Measurements from ENCODE around the gene SLAMF7.

SLAMF7 gene

GRCh38 chr1:160747717-160748116 is 8.7 kb downstream of the SLAMF7 start:
- no peak for DNase-seq

- no peak for DNase-seq
Measured at GRCh38 chr1:160748181-160748877, 9.3 kb downstream of the SLAMF7 start.

GRCh38 chr1:160748878-160749269 is 9.8 kb downstream of the SLAMF7 start:
- DNase-seq, result no peak

GRCh38 chr1:160750608-160751007 is 11.6 kb downstream of the SLAMF7 start:
- DNase-seq, result no peak

GRCh38 chr1:160752406-160752805 is 13.4 kb downstream of the SLAMF7 start:
- no peak for DNase-seq

- DNase-seq, result no peak
Measured at GRCh38 chr1:160752924-160753323, 13.9 kb downstream of the SLAMF7 start.

GRCh38 chr1:160753594-160753993 is 14.5 kb downstream of the SLAMF7 start:
- no peak for DNase-seq

- no peak for DNase-seq
Measured at GRCh38 chr1:160755461-160755860, 16.4 kb downstream of the SLAMF7 start.

- no peak for DNase-seq
Measured at GRCh38 chr1:160755911-160756848, 17.1 kb downstream of the SLAMF7 start.

GRCh38 chr1:160756849-160757201 is 17.8 kb downstream of the SLAMF7 start:
- DNase-seq, result no peak

- DNase-seq, result no peak
Measured at GRCh38 chr1:160758521-160758920, 19.5 kb downstream of the SLAMF7 start.

- DNase-seq, result no peak
Measured at GRCh38 chr1:160759740-160760139, 20.7 kb downstream of the SLAMF7 start.

- no peak for DNase-seq
Measured at GRCh38 chr1:160761046-160761445, 22.0 kb downstream of the SLAMF7 start.

- no peak for DNase-seq
Measured at GRCh38 chr1:160761886-160762285, 22.8 kb downstream of the SLAMF7 start.

- no peak for DNase-seq
Measured at GRCh38 chr1:160763993-160764392, 24.9 kb downstream of the SLAMF7 start.

GRCh38 chr1:160767395-160768294 is 28.6 kb downstream of the SLAMF7 start:
- DNase-seq, result peak; percentile 72

- DNase-seq, result peak; percentile 93
Measured at GRCh38 chr1:160768295-160768657, 29.2 kb downstream of the SLAMF7 start.

GRCh38 chr1:160772331-160772730 is 33.3 kb downstream of the SLAMF7 start:
- no peak for DNase-seq

GRCh38 chr1:160773093-160773492 is 34.0 kb downstream of the SLAMF7 start:
- no peak for DNase-seq

GRCh38 chr1:160774886-160775719 is 36.1 kb downstream of the SLAMF7 start:
- DNase-seq, result no peak

- DNase-seq, result no peak
Measured at GRCh38 chr1:160776178-160776577, 37.1 kb downstream of the SLAMF7 start.

- DNase-seq, result peak; percentile 76
Measured at GRCh38 chr1:160777486-160778089, 38.5 kb downstream of the SLAMF7 start.

Measured in activated effector memory CD4-positive, alpha-beta T cell treated with anti-CD3 and anti-CD28 coated beads, Interleukin-2, amount 50 U/mL, for 16 hours (primary cell).